K562 (cell line): ENCODE data around the gene GNG7. TPM values are rescaled to one million over a fixed set of nuclear protein-coding genes. Genes with fewer than 3 reads are reported as not detected.

Experiments
- ATAC-seq: fragments of 200-7000 bp; cut with Tn5 transposase; 3 replicates; pipeline ENCODE4 v1.9.1; 2020; ENCODE audit warnings: moderate library complexity
- BruUV-seq: library from RNA; stranded (reverse); fragments of 400-500 nt; replicated peaks from 2 replicates; lab custom pipeline; 2021; lab: Mats Ljungman, UMichigan
- CTCF ChIA-PET: fragments of 300-600 bp; formaldehyde crosslinking; extraction: SDS; loops from one replicate; lab custom pipeline; 2021; ENCODE audit warnings: low intra/inter-chr PET ratio; lab: Yijun Ruan, JAX
- POLR2A ChIA-PET: fragments of 300-600, 350-650 bp; sonication (Branson Sonifier 250); formaldehyde crosslinking; extraction: SDS; loops from one replicate; lab custom pipeline; 2021; ENCODE audit warnings: antibody characterized with exemption, inconsistent platforms; lab: Yijun Ruan, JAX
- DNase-seq, 4 experiments: peaks; one replicate each; pipeline versions ENCODE4 v3.0.0 to v3.0.0-alpha.2; 2011 to 2018; ENCODE audit warnings: low spot score in 3 of 4, mixed read lengths in 3 of 4; ENCODE audit errors: extremely low read depth in 1 of 4
- FAIRE-seq: peaks from 2 replicates; lab custom pipeline; 2011; peaks lifted over from hg19 to GRCh38; lab: Jason Lieb, UNC
- H2AFZ ChIP-seq: 2 replicates; pipeline ENCODE4 v1.6.0; 2011; ENCODE audit warnings: low read depth, low read length, control low read depth, inconsistent platforms
- H3K27ac ChIP-seq: fragments of 200-600 bp; 3 replicates; pipeline ENCODE4 v1.8.0; 2011; ENCODE audit warnings: low read depth, mild to moderate bottlenecking, control low read depth, inconsistent platforms, low read length, moderate library complexity, mixed read lengths; ENCODE audit errors: extremely low read depth
- H3K27me3 ChIP-seq, 2 experiments: fragments of 300-600 bp in 1 of 2; 2 replicates in 1 of 2; 3 replicates in 1 of 2; pipeline versions ENCODE4 v1.6.0 to v1.8.0; 2011; ENCODE audit warnings: inconsistent platforms in 2 of 2, low read length in 2 of 2, mild to moderate bottlenecking in 1 of 2, mixed read lengths in 1 of 2, moderate library complexity in 1 of 2; ENCODE audit not compliant: control insufficient read depth in 2 of 2, insufficient read depth in 2 of 2
- H3K36me3 ChIP-seq: fragments of 300-600 bp; 3 replicates; pipeline ENCODE4 v1.8.0; 2011; ENCODE audit warnings: mild to moderate bottlenecking, low read length, inconsistent platforms; ENCODE audit not compliant: control insufficient read depth, insufficient read depth
- H3K4me1 ChIP-seq, 2 experiments: fragments of 200-600 bp in 1 of 2; replicated peaks in 1 of 2; 2 replicates in 1 of 2; 3 replicates in 1 of 2; pipeline versions ENCODE4 v1.5.1 to v1.8.0; 2011; ENCODE audit warnings: inconsistent platforms in 2 of 2, low read length in 2 of 2, mild to moderate bottlenecking in 1 of 2, mixed read lengths in 1 of 2, moderate library complexity in 1 of 2; ENCODE audit not compliant: control insufficient read depth in 2 of 2, insufficient read depth in 2 of 2
- H3K4me2 ChIP-seq: 2 replicates; pipeline ENCODE4 v1.6.1; 2011; ENCODE audit warnings: low read length, control low read depth, inconsistent platforms, mixed read lengths; ENCODE audit not compliant: insufficient read depth
- H3K4me3 ChIP-seq: fragments of 200-600 bp; sonication (generic), shearing (Covaris generic); 2 replicates; pipeline ENCODE4 v1.5.1; 2016; ENCODE audit warnings: control low read depth, inconsistent platforms
- H3K79me2 ChIP-seq: fragments of 200-600 bp; 3 replicates; pipeline ENCODE4 v1.8.0; 2011; ENCODE audit warnings: low read length, inconsistent platforms; ENCODE audit not compliant: control insufficient read depth, insufficient read depth
- H3K9ac ChIP-seq, 2 experiments: 2 replicates each; pipeline versions ENCODE4 v1.6.0 to v1.6.1; 2011; ENCODE audit warnings: low read depth in 2 of 2, low read length in 2 of 2, control low read depth in 1 of 2, inconsistent platforms in 1 of 2, mild to moderate bottlenecking in 1 of 2, mixed read lengths in 1 of 2; ENCODE audit not compliant: insufficient read depth in 1 of 2
- H3K9me1 ChIP-seq: one replicate; pipeline ENCODE4 v1.6.0; 2011; ENCODE audit warnings: inconsistent platforms, mild to moderate bottlenecking, low read length, moderate library complexity; ENCODE audit not compliant: control insufficient read depth, insufficient read depth
- H3K9me3 ChIP-seq: replicated peaks from 2 replicates; pipeline ENCODE4 v1.5.1; 2011; ENCODE audit warnings: low read depth, low read length, inconsistent platforms; ENCODE audit not compliant: control insufficient read depth, insufficient read depth
- H4K20me1 ChIP-seq: replicated peaks from 2 replicates; pipeline ENCODE4 v1.6.1; 2011; ENCODE audit warnings: low read length, inconsistent platforms, mixed read lengths; ENCODE audit not compliant: control insufficient read depth, insufficient read depth
- ASH1L ChIP-seq: fragments of 450-650 bp; IDR thresholded peaks from 2 replicates; pipeline ENCODE4 v1.6.1; 2018; ENCODE audit warnings: borderline replicate concordance, mild to moderate bottlenecking, low read depth; ENCODE audit not compliant: partially characterized antibody
- C11orf30 ChIP-seq: fragments of 450-650 bp; IDR thresholded peaks from 2 replicates; pipeline ENCODE4 v1.6.1; 2016; ENCODE audit warnings: low read depth, mild to moderate bottlenecking
- CHD1 ChIP-seq: fragments of 200-600 bp; sonication (generic); IDR thresholded peaks from one replicate; pipeline ENCODE4 v1.6.1; 2012; ENCODE audit warnings: mild to moderate bottlenecking, moderate library complexity, low read length, inconsistent platforms
- CHD4 ChIP-seq: fragments of 200-600 bp; sonication (generic); IDR thresholded peaks from 3 replicates; pipeline ENCODE4 v1.6.1; 2012; ENCODE audit warnings: low read depth, mild to moderate bottlenecking, mixed read lengths, low read length, inconsistent platforms; ENCODE audit not compliant: insufficient read depth, insufficient replicate concordance, poor library complexity, severe bottlenecking
- HDAC2 ChIP-seq: fragments of 450-650 bp; IDR thresholded peaks from 2 replicates; pipeline ENCODE4 v1.6.1; 2016; ENCODE audit warnings: mild to moderate bottlenecking
- NFE2L1 ChIP-seq: fragments of 450-650 bp; IDR thresholded peaks from 2 replicates; pipeline ENCODE4 v1.6.1; 2016; ENCODE audit warnings: missing genetic modification characterization, low read depth, mild to moderate bottlenecking, missing compliant biosample characterization, moderate library complexity, borderline replicate concordance
- RAD21 ChIP-seq, 2 experiments: fragments of 250-450 bp in 1 of 2; fragments of 450-650 bp in 1 of 2; sonication (Bioruptor Pico) in 1 of 2; formaldehyde crosslinking in 1 of 2; IDR thresholded peaks in 1 of 2; conservative IDR thresholded peaks in 1 of 2; 2 replicates each; pipeline versions ENCODE4 v1.4.0 to v1.8.0; 2020 to 2022; ENCODE audit warnings: mild to moderate bottlenecking in 2 of 2, moderate library complexity in 1 of 2
- WGBS: fragments of 100-300 bp; shearing (Covaris generic); methylation state at CpG from one replicate; pipeline ENCODE4 v1.1.6; 2016; ENCODE audit warnings: low coverage, mixed read lengths; ENCODE audit not compliant: insufficient coverage; ENCODE audit errors: missing lambda C conversion rate; 5-methylcytosine and 5-hydroxymethylcytosine counted together
- in situ Hi-C: fragments of 300-500 bp; cut with MboI; formaldehyde crosslinking; loops from 4 replicates; pipeline ENCODE4 v1.15.0; 2018; ENCODE audit warnings: inconsistent platforms, mixed read lengths
- intact Hi-C: fragments of 100-400 bp; cut with micrococcal nuclease; formaldehyde crosslinking; loops from 2 replicates; pipeline ENCODE4 v1.14.2; 2022
- polyA plus RNA-seq, 8 experiments: library from polyadenylated mRNA; depleted of rRNA in 4 of 8; stranded (reverse) in 5 of 8; unstranded in 3 of 8; fragments of >200 nt; fragmentation: Nextera tagmentation in 2 of 8; fragmentation: Illumina TruSeq in 1 of 8; extraction: Ambion mirVana in 2 of 8; extraction: Trizol in 1 of 8; gene quantifications; 2 replicates each; pipeline versions ENCODE4 v1.2.1 to v1.2.3, GENCODE V29; 2011 to 2014; ENCODE audit warnings: inconsistent platforms in 1 of 8, missing spikeins in 1 of 8
- total RNA-seq, 7 experiments: library from RNA; depleted of rRNA in 6 of 7; stranded (reverse); fragments of >200 nt in 6 of 7; fragmentation: Illumina TruSeq in 2 of 7; extraction: Trizol in 2 of 7; gene quantifications; 2 replicates each; pipeline versions ENCODE4 v1.2.1 to v1.2.3, GENCODE V29; 2011 to 2021; ENCODE audit warnings: low replicate concordance in 1 of 7
- TF ChIP-seq, protein P1 (sequence below): sonication (generic); formaldehyde crosslinking; IDR thresholded peaks from 2 replicates; pipeline ENCODE4 v1.8.1; 2023; ENCODE audit warnings: mild to moderate bottlenecking, missing genetic modification reagents, moderate library complexity
- TF ChIP-seq, protein P2 (sequence below), 3 experiments: IDR thresholded peaks in 2 of 3; conservative IDR thresholded peaks in 1 of 3; 2 replicates each; pipeline ENCODE4 v1.5.1; 2011 to 2012; ENCODE audit warnings: low read length in 3 of 3, mild to moderate bottlenecking in 3 of 3, control low read depth in 2 of 3, improper control_type of control experiment in 1 of 3, inconsistent platforms in 1 of 3, low read depth in 1 of 3, mixed read lengths in 1 of 3, moderate library complexity in 1 of 3; ENCODE audit not compliant: insufficient read depth in 2 of 3

GNG7 gene
- total and polyA plus RNA-seq, 9 of the 15 experiments (the other 6 are each of a cell fraction or from before 2014, with no cell fraction given): 0.01 to 0.20 (median 0.06) TPM; not detected in 1

DNA sequence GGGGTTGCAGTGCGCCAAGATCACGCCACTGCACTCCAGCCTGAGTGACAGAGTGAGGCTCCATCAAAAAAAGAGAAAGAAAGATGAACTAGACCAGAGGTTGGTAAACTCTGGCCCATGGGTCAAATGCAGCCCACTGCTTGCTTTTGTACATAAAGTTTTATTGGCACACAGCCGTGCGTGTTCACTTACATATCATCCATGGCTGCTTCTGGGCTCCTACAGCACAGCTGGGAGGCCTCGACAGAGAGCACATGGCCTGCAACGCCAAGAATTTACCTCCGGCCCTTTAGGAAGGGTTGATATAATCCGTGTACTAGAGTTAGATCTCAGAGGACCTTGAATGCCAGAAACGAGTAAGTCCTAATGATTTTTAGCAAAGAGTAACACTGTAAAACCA lies 46.0 kb downstream of the GNG7 start (continued):
- TF ChIP-seq CHD4: no peak
- no peak for TF ChIP-seq CHD1
- no peak for TF ChIP-seq HDAC2
- TF ChIP-seq RAD21 (CRISPR knock-in tag; conservative IDR thresholded peaks at IDR 0.05 in 1 of 2, IDR thresholded peaks at IDR 0.05 in 1 of 2): no peak
- no peak for TF ChIP-seq NFE2L1 (tag)
- TF ChIP-seq ASH1L: no peak

DNA sequence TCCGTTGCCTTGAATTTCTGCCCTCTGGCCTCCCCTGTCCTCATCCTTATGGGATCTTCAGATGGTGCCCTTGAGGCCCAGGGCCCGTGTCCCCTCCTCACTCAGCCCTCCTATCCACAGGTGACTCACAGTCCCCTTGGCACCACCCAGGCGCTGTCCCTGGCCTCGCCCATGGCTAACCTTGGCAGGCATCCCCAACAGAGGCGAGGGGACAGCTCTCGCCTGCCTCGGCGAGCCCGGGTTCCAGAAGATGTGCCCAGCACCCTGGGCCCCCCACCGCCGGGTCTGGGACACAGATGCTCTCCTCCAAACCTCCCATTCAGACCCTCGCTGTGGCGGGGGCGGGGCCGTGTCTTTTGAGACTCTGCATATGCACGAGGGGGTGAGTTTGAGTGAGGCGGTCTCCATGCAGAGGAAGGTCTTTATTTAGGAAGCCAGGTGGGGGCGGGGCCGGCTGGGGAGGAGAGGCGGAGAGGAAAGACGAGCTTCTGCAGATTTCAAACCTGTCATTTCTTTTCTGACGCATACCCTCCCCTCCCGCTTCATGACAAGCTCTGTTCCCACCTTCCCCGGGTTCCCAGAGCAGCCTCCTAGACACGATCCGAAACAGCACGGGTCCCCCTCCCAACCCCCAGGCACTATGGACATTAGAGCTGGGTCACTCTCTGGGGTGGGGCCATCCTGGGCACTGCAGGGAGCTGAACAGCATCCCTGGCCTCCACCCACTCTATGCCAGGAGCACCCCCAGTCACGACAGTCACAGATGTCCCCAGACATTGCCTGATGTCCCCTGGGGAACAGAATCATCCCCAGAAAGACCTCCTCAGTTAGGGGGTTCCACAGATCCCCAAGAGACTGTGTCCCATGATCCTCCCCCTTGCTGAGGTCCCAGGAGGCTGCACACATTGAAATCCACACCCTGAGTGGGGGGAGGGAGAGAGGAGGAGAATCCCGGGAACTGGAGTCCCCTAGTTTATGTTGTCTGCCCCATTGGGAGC lies 48.5 kb downstream of the GNG7 start:
- Histone ChIP-seq H3K9me1 (no peaks in the 10 kb centered on the region), H3K4me1 (peaks cover 0 to 13% of the 10 kb centered on the region in 2 experiments; a peak in 2 of 5 replicates), H2AFZ (no peak overlapping the region), H3K9me3 (no peaks in the 10 kb centered on the region), H3K36me3 (no peaks in the 10 kb centered on the region), H3K4me3 (no peak overlapping the region), H4K20me1 (no peaks in the 10 kb centered on the region), H3K9ac (peak overlapping the region in 1 of 2 experiments; percentile 58; a peak in 1 of 4 replicates), H3K79me2 (no peaks in the 10 kb centered on the region), H3K27ac (no peak overlapping the region), H3K4me2 (no peak overlapping the region), H3K27me3 (peaks cover 17 to 33% of the 10 kb centered on the region in 2 experiments)
- no peak for DNase-seq
- CTCF ChIA-PET: no interaction called here
- FAIRE-seq: no peak
- POLR2A ChIA-PET: interaction anchor here (0.6 to 0.7 kb wide), 3 partner anchors 178 to 936 kb away, joined by 3 read pairs; partner anchors contain the start of gene GADD45B
- intact Hi-C loops (no loop called here), in situ Hi-C loops (no loop called here)
- WGBS: under 1% methylated on average over 24 of the region's 29 CpGs
- TF ChIP-seq, protein P1, sequence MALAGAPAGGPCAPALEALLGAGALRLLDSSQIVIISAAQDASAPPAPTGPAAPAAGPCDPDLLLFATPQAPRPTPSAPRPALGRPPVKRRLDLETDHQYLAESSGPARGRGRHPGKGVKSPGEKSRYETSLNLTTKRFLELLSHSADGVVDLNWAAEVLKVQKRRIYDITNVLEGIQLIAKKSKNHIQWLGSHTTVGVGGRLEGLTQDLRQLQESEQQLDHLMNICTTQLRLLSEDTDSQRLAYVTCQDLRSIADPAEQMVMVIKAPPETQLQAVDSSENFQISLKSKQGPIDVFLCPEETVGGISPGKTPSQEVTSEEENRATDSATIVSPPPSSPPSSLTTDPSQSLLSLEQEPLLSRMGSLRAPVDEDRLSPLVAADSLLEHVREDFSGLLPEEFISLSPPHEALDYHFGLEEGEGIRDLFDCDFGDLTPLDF: no peak
- TF ChIP-seq C11orf30: no peak
- TF ChIP-seq, protein P2, sequence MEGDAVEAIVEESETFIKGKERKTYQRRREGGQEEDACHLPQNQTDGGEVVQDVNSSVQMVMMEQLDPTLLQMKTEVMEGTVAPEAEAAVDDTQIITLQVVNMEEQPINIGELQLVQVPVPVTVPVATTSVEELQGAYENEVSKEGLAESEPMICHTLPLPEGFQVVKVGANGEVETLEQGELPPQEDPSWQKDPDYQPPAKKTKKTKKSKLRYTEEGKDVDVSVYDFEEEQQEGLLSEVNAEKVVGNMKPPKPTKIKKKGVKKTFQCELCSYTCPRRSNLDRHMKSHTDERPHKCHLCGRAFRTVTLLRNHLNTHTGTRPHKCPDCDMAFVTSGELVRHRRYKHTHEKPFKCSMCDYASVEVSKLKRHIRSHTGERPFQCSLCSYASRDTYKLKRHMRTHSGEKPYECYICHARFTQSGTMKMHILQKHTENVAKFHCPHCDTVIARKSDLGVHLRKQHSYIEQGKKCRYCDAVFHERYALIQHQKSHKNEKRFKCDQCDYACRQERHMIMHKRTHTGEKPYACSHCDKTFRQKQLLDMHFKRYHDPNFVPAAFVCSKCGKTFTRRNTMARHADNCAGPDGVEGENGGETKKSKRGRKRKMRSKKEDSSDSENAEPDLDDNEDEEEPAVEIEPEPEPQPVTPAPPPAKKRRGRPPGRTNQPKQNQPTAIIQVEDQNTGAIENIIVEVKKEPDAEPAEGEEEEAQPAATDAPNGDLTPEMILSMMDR (IDR thresholded peaks at IDR 0.05 in 2 of 3, conservative IDR thresholded peaks at IDR 0.05 in 1 of 3; ENCODE audit: insufficient read depth in 2 of 3, low read depth in 1 of 3, low read length in 3 of 3): no peak
- BruUV-seq: no TSS peak
- no peak for ATAC-seq
